Measurements from ENCODE around the gene FAU. TPM values are rescaled to one million over a fixed set of nuclear protein-coding genes. Genes with fewer than 3 reads are reported as not detected.

Gene FAU
- total and polyA plus RNA-seq, 2 of the 13 experiments (the other 11 are each of a cell fraction or from before 2014, with no cell fraction given): 374 to 869 TPM

DNA sequence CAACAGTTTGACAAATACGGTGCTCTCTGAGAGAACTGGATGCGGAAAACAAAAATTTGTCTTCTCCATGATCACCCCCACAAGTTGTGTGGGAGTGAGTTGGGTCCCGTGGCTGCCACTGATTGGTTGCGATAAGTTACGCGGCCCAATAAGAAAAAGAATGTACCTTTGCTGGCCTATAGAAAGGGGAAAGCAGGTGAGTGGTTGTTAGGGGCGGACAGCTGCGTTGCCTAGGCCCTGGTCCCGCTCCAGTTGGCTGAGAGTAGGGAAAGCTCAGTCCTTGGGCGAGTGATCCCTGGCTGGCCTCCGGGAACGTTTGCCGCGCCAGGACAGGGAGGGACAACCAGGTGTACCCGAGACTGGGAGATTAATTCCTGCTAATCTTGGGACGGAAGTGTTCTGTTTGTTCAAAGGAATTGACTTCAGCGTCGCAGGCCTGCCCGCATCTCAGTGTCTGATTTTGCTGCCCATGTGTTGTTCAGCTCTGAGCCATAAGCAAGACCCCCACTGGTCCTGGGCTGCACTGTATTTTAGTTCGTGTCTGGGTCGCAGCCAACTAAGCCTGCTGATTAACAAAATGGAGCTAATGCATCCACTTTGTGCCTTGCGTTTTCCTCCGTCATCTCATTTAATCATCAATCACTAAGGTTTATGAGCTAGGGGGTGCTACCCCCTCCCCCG is 13.2 kb upstream of the FAU start (continued):
- no peak for TF ChIP-seq ARID4A (CRISPR knock-in tag; IDR thresholded peaks at IDR 0.05; ENCODE audit: borderline replicate concordance)
- TF ChIP-seq NFRKB (IDR thresholded peaks at IDR 0.05): no peak
- TF ChIP-seq NR2F6 (IDR thresholded peaks at IDR 0.05): no peak; the same call in 1 of the 2 replicates
- TF ChIP-seq NR2F6 (CRISPR knock-in tag; IDR thresholded peaks at IDR 0.05): no peak; the same call in 1 of the 2 replicates
- TF ChIP-seq, protein P1, sequence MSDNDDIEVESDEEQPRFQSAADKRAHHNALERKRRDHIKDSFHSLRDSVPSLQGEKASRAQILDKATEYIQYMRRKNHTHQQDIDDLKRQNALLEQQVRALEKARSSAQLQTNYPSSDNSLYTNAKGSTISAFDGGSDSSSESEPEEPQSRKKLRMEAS (IDR thresholded peaks at IDR 0.05): peak; percentile 48; the same call in 1 of the 2 replicates
- TF ChIP-seq ZBTB33 (CRISPR knock-in tag; IDR thresholded peaks at IDR 0.05): no peak
- no peak for TF ChIP-seq GABPB1 (CRISPR knock-in tag; IDR thresholded peaks at IDR 0.05)
- no peak for TF ChIP-seq ZFP62 (CRISPR knock-in tag; IDR thresholded peaks at IDR 0.05)
- TF ChIP-seq, protein P2, sequence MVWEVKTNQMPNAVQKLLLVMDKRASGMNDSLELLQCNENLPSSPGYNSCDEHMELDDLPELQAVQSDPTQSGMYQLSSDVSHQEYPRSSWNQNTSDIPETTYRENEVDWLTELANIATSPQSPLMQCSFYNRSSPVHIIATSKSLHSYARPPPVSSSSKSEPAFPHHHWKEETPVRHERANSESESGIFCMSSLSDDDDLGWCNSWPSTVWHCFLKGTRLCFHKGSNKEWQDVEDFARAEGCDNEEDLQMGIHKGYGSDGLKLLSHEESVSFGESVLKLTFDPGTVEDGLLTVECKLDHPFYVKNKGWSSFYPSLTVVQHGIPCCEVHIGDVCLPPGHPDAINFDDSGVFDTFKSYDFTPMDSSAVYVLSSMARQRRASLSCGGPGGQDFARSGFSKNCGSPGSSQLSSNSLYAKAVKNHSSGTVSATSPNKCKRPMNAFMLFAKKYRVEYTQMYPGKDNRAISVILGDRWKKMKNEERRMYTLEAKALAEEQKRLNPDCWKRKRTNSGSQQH (CRISPR knock-in tag; IDR thresholded peaks at IDR 0.05; ENCODE audit: low read depth): peak; percentile 37; the same call in 1 of the 2 replicates
- TF ChIP-seq ZNF605 (CRISPR knock-in tag; IDR thresholded peaks at IDR 0.05): peak; percentile 32; the same call in 1 of the 2 replicates
- peak; percentile 45 for TF ChIP-seq ZNF687 (CRISPR knock-in tag; IDR thresholded peaks at IDR 0.05)
- TF ChIP-seq ZNF441 (CRISPR knock-in tag; IDR thresholded peaks at IDR 0.05; ENCODE audit: borderline replicate concordance): peak; percentile 26; the same call in 1 of the 2 replicates
- no peak for TF ChIP-seq TEAD2 (CRISPR knock-in tag; IDR thresholded peaks at IDR 0.05)
- TF ChIP-seq CENPBD1 (CRISPR knock-in tag; IDR thresholded peaks at IDR 0.05; ENCODE audit: borderline replicate concordance, low read depth): no peak
- TF ChIP-seq NRL (CRISPR knock-in tag; IDR thresholded peaks at IDR 0.05; ENCODE audit: borderline replicate concordance): no peak
- TF ChIP-seq DBP (CRISPR knock-in tag; IDR thresholded peaks at IDR 0.05; ENCODE audit: not compliant biosample characterization): no peak

All from HepG2 (cell line).